ENCODE results near the gene GKN1.

DNA sequence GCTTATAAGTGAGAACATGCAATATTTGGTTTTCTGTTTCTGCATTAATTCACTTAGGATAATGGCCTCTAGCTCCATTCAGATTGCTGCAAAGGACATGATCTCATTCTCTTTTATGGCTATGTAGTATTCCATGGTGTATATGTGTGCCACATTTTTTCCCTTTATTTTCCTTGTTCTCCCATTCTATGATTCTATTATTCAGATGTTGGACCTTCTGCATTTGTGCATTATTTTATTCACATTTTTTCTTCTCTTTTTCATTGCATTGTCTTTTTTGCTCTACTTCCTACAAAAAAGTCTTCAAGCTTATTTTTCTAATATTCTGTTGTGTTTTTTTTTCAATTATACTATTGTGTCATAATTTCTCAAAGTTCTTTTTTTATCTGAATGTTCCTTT is 27.4 kb downstream of the GKN1 start:
- TF ChIP-seq POLR2A (IDR thresholded peaks at IDR 0.05) = no peak
- TF ChIP-seq, protein P1, sequence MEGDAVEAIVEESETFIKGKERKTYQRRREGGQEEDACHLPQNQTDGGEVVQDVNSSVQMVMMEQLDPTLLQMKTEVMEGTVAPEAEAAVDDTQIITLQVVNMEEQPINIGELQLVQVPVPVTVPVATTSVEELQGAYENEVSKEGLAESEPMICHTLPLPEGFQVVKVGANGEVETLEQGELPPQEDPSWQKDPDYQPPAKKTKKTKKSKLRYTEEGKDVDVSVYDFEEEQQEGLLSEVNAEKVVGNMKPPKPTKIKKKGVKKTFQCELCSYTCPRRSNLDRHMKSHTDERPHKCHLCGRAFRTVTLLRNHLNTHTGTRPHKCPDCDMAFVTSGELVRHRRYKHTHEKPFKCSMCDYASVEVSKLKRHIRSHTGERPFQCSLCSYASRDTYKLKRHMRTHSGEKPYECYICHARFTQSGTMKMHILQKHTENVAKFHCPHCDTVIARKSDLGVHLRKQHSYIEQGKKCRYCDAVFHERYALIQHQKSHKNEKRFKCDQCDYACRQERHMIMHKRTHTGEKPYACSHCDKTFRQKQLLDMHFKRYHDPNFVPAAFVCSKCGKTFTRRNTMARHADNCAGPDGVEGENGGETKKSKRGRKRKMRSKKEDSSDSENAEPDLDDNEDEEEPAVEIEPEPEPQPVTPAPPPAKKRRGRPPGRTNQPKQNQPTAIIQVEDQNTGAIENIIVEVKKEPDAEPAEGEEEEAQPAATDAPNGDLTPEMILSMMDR (IDR thresholded peaks at IDR 0.05) = no peak

All from gastroesophageal sphincter (tissue), 3 donors.